HL-60/S4 treated with retinoic acid at 250 ng/mL for 4 days and 3 days (cell line): ENCODE measurements around the gene CDH23.

Experiments
- in situ Hi-C: fragments of 300-500 bp; cut with MboI; formaldehyde crosslinking; loops from 2 replicates; pipeline ENCODE4 v1.7.0; 2022; ENCODE audit warnings: low sequenced_read_pairs

Gene CDH23

DNA sequence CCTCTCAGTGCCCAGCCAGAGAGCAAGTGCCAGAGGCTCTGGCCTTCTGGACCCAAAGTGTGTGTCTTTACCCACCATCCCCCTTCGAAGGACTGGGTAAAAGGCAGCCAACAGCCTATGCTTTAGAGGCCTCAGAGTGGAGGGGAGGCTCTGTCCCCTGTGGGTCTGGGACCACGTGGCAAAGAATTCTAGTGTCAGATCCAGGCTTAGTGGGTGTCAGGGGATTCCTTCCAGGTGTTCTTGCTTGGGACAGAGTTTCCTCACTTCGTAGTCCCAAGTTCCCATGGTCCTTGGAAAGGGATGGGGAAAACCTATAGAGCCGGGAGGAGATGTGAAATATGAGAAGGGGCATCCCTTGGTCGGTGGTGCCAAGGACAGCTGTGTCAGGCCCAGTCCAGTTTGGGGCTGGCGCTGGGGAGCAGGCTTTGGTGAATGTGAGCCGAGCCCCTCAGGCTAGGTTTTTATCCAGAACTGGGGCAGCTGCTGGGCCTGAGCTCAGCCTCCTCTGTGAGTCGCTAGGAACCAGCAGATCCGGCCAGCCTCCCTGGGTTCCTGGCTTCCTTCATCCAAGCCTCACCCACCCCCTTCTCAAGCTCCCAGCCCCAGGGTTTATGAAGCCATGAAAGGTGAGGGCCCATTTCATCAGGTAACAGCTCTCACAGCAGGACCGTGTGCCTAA, 251.7 kb downstream of the CDH23 start:
- in situ Hi-C loops: no loop called here

- in situ Hi-C loops: no loop called here
Observed at GRCh38 chr10:71648933-71649320, 252.2 kb downstream of the CDH23 start.

- in situ Hi-C loops: no loop called here
Observed at GRCh38 chr10:71649631-71650030, 252.9 kb downstream of the CDH23 start.

DNA sequence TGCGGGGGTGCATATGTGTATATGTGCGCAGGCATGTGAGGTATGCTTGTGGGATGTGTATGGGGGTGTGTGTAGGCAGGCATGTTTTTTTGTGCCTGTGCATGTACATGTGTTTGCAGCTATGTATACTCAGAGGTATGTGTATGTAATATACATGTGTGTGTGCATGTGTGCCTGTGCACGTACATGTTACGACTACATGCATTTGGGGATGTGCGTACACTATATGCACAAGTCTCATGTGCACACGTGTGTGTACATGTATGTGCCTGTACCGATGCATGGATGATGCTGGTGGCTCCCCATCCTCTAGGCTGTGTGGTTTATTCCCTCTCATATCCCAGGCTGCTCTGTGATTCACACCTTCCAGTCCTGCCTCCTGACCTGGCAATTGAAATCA, 253.7 kb downstream of the CDH23 start:
- in situ Hi-C loops: no loop called here

- in situ Hi-C loops: no loop called here
Observed at GRCh38 chr10:71651428-71651827, 254.7 kb downstream of the CDH23 start.

- in situ Hi-C loops: no loop called here
Observed at GRCh38 chr10:71651928-71652327, 255.2 kb downstream of the CDH23 start.

DNA sequence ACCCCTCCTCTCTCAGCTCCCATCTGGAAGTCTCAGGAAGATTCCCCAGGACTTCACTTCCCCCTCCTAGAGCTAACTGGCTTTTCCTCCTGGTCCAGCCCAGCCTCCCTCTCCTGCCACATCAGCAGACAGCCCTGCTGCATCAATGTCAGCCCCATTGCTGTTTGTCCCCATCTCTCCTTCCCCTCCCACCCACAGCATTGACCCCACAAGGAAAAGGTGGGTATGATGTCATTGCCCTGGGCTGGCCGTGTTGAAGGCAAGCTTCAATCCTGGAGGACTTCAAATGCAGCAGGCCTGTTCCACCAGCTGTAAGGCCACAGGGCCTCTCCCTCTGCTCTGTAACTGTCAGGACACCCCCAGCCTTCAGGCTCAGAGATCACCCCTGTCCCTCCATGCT, 256.3 kb downstream of the CDH23 start:
- in situ Hi-C loops: no loop called here

DNA sequence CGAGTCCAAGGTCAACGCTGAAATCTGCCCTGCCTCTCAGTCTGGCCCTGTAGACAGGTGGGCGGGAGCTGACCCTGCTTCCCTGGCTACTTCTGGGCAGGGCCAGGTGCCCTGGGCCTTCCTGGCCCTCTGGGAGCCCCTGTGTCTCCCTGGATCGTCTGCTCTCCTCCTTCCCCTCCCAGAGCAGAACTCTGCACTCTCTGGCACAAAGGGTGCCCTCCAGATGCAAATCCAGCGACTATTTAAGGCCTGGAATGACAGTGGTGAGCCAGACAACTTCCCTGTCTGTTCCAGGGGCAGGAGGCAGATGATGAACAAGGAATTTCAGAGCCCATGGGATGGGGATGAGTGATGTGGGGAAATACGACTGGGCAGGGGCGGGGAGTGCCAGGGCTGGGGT, 259.5 kb downstream of the CDH23 start:
- in situ Hi-C loops: no loop called here

DNA sequence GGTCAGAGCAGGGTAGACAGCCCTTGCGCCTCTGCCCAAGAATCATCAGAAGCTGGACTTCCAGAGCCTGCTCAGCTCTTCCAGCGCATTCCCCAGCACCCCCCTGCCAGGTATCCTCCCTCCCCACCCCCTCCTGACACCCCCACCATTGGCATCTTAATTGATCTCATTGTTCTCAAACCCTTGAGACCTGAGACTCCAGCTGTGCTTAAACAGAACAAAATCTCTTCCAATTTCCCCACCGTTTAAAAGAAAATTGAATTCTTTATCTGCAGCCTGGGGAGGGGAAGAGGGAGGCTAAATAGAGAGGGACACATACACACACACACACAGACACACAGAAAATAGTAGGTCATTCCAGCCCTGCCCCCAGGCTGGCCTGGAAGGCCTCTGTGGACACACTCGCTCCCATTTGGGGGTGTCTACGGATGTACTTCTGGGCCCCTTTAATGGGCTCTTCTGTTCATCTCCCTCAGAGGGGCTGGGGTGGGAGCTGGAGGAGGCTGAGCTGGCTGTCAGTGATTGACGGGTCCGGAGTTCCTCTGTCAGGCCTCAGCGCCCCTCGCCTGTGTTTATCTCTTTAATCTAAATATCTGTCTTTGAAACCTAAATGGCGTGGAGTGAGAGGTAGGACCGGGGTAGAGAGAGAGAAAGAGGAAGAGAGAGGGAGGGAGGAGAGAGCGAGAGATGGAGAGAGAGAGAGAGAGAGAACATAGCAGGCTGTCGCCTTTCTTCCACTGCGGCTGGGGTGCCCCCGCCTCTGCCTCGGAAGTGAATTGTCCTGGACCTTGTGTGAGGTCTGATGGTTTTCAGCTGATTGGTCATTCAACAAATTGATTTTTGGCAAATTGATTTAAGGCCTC, 261.1 kb downstream of the CDH23 start:
- in situ Hi-C loops: no loop called here

DNA sequence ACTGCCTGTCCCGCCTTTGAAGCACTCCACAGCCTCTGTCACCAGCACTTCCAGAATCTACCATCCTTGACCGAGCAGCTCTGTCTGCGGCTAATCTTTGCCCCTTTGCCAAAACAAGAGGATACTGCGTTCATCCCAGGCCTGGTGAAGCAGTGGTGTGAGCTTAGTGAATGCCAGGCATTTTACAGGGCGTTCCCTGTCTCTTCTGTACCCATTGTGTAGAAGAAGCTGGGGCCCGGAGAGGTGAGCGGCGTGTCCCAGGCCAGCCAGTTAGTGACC, 261.7 kb downstream of the CDH23 start:
- in situ Hi-C loops: no loop called here

- in situ Hi-C loops: no loop called here
Observed at GRCh38 chr10:71659111-71659634, 262.5 kb downstream of the CDH23 start.

DNA sequence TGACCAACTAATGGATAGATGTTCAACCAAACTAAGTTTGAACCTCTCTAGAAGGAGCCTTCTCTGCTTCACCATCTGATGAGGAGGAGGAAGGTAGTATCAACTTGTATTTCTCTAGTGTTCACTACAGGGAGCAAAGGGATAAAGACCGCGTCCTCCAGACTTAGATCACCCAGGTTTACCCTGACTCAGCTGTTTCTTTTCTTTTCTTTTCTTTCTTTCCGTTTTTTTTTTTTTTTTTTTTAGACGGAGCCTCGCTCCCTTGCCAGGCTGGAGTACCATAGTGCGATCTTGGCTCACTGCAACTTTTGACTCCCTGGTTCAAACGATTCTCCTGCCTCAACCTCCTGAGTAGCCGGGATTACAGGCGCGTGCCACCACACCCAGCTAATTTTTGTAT, 263.0 kb downstream of the CDH23 start:
- in situ Hi-C loops: no loop called here

DNA sequence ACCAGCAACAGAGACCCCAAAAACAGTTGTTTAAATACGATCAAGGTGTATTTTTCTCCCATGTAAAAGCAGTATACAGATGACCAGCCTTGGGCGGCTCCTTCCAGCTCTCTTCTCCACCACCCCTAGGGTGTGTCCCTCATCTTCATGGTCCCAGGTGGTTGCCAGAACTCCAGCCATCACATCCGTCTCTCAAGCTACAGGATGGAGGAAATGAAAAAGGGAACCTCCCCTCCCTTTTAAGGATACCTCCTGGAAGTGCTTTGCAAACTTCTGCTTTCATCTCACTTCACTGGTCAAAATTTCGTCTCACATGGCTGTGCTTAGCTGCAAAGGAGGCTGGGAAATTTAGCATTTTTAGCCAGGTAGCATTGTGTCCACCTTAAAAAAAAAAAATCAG, 263.6 kb downstream of the CDH23 start:
- in situ Hi-C loops: no loop called here

GRCh38 chr10:71661060-71661622, 264.4 kb downstream of the CDH23 start:
- in situ Hi-C loops: no loop called here

DNA sequence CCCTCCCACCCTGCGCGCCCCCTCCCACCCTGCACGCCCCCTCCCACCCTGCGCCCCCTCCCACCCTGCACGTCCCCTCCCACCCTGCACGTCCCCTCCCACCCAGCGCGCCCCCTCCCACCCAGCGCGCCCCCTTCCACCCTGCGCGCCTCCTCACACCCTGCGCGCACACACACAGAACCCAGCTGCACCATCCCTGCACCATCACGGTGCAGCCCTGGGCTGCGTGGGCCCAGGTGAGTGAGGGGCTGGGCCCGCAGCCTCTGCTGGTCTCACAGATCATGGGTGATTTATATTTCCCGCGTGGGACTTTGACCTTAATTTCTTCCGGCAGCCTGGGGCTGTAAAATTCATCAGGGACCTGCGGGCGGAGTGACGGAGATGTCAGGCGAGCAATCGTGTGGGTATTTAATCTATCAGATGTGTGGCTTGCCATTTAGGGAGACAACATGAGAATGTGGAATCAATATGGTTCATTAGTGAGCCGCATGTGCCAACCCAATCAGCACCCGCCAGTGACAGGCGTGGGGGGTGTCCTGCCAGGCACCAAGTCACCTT, 265.1 kb downstream of the CDH23 start:
- in situ Hi-C loops: no loop called here

- in situ Hi-C loops: no loop called here
Observed at GRCh38 chr10:71663311-71663710, 266.6 kb downstream of the CDH23 start.

DNA sequence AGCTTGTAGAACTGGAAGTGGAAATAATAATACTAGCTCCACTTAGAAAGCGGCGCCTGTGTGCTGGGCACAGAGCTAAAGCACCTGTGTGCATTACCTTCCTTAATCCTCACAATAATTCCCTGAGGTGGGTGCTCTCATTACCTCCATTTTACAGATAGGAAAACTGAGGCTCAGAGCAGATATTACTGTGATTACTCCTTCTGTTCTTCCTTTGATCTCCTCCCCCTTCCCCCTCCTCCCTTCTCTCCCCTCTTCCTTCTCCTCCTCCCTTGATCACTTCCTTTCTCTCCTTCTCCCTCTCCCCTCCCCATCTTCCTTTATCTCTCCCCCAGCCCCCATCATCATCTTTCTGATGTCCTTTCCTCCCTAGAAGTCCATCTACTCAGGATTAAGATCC, 267.9 kb downstream of the CDH23 start:
- in situ Hi-C loops: no loop called here

GRCh38 chr10:71665456-71665855, 268.7 kb downstream of the CDH23 start:
- in situ Hi-C loops: no loop called here

DNA sequence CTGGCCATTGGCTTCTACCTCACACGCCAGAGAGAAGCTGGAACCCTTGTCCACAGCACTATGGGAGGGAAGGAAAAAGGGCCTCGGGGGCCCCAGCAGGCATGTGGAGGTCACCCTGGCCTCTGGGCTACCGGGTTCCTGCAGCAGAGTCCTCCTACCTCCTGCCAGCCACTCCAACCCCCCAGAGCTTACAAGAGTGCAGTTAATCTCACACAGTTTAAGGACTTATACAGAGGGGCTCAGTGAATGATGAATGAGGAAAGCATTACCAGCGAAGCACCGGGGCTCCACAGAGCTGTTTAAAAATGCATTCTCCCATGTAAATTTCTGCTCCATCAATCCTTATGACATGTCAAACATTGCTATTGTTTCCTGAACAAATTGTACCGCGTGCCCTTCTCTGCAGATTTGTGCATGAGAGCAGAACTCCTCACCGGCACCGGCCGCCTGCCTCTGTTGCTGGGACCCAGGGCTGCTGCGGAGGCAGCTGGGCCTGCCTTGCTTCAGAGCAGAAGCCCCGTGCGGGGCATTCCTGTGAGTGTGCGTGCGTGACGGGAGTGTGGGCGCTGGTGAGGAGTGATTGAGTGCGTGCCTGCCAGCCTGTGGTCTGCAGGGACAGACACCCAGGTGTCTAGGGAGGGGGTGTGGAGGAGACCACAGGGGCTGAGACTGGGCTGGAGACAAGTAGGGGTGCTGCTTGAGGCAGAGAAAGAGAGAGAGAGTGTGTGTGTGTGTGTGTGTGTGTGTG, 270.1 kb downstream of the CDH23 start:
- in situ Hi-C loops: no loop called here

- in situ Hi-C loops: no loop called here
Observed at GRCh38 chr10:71667387-71667752, 270.6 kb downstream of the CDH23 start.
